Trophoblast cell (in vitro differentiated cells and primary cell): ENCODE measurements around the gene PCYT2.
A peak's percentile ranks its signal among the peaks of the same experiment; 100 is the strongest.

Experiments used
- DNase-seq, 2 donors: peaks; one replicate each; pipeline ENCODE4 v3.0.0-alpha.2; 2016
- H2AFZ ChIP-seq: 2 replicates; pipeline ENCODE4 v1.6.1; 2013; ENCODE audit warnings: low read length, moderate library complexity, mild to moderate bottlenecking; ENCODE audit not compliant: insufficient read depth, poor library complexity
- H2AK5ac ChIP-seq: 2 replicates; pipeline ENCODE4 v1.6.1; 2013; ENCODE audit warnings: mild to moderate bottlenecking, low read length
- H2BK120ac ChIP-seq: 2 replicates; pipeline ENCODE4 v1.6.1; 2013; ENCODE audit warnings: low read length, mild to moderate bottlenecking, moderate library complexity; ENCODE audit not compliant: insufficient read depth, poor library complexity
- H2BK12ac ChIP-seq: 2 replicates; pipeline ENCODE4 v1.6.1; 2013; ENCODE audit warnings: mild to moderate bottlenecking, low read length, moderate library complexity
- H2BK5ac ChIP-seq: 2 replicates; pipeline ENCODE4 v1.6.1; 2013; ENCODE audit warnings: low read length, low read depth, moderate library complexity, mild to moderate bottlenecking; ENCODE audit not compliant: poor library complexity
- H3K14ac ChIP-seq: 2 replicates; pipeline ENCODE4 v1.6.1; 2013; ENCODE audit warnings: mild to moderate bottlenecking, low read length
- H3K18ac ChIP-seq: 2 replicates; pipeline ENCODE4 v1.6.1; 2013; ENCODE audit warnings: mild to moderate bottlenecking, low read length
- H3K23ac ChIP-seq: 2 replicates; pipeline ENCODE4 v1.6.1; 2013; ENCODE audit warnings: low read length
- H3K27ac ChIP-seq: 2 replicates; pipeline ENCODE4 v1.5.1; 2013; ENCODE audit warnings: low read depth, mild to moderate bottlenecking, inconsistent platforms, low read length, moderate library complexity
- H3K27me3 ChIP-seq: 2 replicates; pipeline ENCODE4 v1.6.1; 2013; ENCODE audit warnings: inconsistent platforms, mild to moderate bottlenecking, low read length, moderate library complexity; ENCODE audit not compliant: insufficient read depth
- H3K36me3 ChIP-seq, 2 experiments: 1 replicate in 1 of 2; 2 replicates in 1 of 2; pipeline ENCODE4 v1.6.1; 2013; ENCODE audit warnings: low read length in 2 of 2, mild to moderate bottlenecking in 2 of 2, moderate library complexity in 1 of 2; ENCODE audit not compliant: insufficient read depth in 2 of 2, control insufficient read depth in 1 of 2
- H3K4ac ChIP-seq: 2 replicates; pipeline ENCODE4 v1.6.1; 2013; ENCODE audit warnings: low read depth, mild to moderate bottlenecking, low read length, moderate library complexity
- H3K4me1 ChIP-seq, 2 experiments: 1 replicate in 1 of 2; 2 replicates in 1 of 2; pipeline ENCODE4 v1.6.1; 2013; ENCODE audit warnings: low read length in 2 of 2, mild to moderate bottlenecking in 2 of 2, moderate library complexity in 1 of 2; ENCODE audit not compliant: insufficient read depth in 2 of 2, control insufficient read depth in 1 of 2
- H3K4me2 ChIP-seq: 2 replicates; pipeline ENCODE4 v1.6.1; 2013; ENCODE audit warnings: inconsistent platforms, mild to moderate bottlenecking, low read length, moderate library complexity
- H3K4me3 ChIP-seq: 2 replicates; pipeline ENCODE4 v1.5.1; 2013; ENCODE audit warnings: mild to moderate bottlenecking, low read depth, low read length, inconsistent platforms
- H3K79me1 ChIP-seq: one replicate; pipeline ENCODE4 v1.6.1; 2013; ENCODE audit warnings: low read length
- H3K79me2 ChIP-seq: 2 replicates; pipeline ENCODE4 v1.6.1; 2013; ENCODE audit warnings: low read length, mild to moderate bottlenecking; ENCODE audit not compliant: control insufficient read depth, insufficient read depth, poor library complexity
- H3K9ac ChIP-seq: 2 replicates; pipeline ENCODE4 v1.6.1; 2013; ENCODE audit warnings: mild to moderate bottlenecking, low read length
- H3K9me3 ChIP-seq: 2 replicates; pipeline ENCODE4 v1.6.1; 2013; ENCODE audit warnings: low read depth, mild to moderate bottlenecking, control low read depth, inconsistent platforms, low read length; ENCODE audit not compliant: insufficient read depth
- H4K12ac ChIP-seq: 2 replicates; pipeline ENCODE4 v1.6.1; 2013; ENCODE audit warnings: low read depth, mild to moderate bottlenecking, low read length, moderate library complexity
- H4K8ac ChIP-seq: 2 replicates; pipeline ENCODE4 v1.6.1; 2013; ENCODE audit warnings: low read depth, mild to moderate bottlenecking, low read length, moderate library complexity
- H4K91ac ChIP-seq: one replicate; pipeline ENCODE4 v1.6.1; 2013; ENCODE audit warnings: low read depth, mild to moderate bottlenecking, low read length, moderate library complexity
- WGBS: extraction: QIAGEN DNeasy Blood & Tissue Kit; methylation state at CpG from one replicate; pipeline ENCODE4 v1.1.7; 2013; ENCODE audit warnings: missing lambda C conversion rate; ENCODE audit not compliant: insufficient read length, insufficient coverage; ENCODE audit errors: extremely low coverage; 5-methylcytosine and 5-hydroxymethylcytosine counted together

PCYT2 gene

DNA sequence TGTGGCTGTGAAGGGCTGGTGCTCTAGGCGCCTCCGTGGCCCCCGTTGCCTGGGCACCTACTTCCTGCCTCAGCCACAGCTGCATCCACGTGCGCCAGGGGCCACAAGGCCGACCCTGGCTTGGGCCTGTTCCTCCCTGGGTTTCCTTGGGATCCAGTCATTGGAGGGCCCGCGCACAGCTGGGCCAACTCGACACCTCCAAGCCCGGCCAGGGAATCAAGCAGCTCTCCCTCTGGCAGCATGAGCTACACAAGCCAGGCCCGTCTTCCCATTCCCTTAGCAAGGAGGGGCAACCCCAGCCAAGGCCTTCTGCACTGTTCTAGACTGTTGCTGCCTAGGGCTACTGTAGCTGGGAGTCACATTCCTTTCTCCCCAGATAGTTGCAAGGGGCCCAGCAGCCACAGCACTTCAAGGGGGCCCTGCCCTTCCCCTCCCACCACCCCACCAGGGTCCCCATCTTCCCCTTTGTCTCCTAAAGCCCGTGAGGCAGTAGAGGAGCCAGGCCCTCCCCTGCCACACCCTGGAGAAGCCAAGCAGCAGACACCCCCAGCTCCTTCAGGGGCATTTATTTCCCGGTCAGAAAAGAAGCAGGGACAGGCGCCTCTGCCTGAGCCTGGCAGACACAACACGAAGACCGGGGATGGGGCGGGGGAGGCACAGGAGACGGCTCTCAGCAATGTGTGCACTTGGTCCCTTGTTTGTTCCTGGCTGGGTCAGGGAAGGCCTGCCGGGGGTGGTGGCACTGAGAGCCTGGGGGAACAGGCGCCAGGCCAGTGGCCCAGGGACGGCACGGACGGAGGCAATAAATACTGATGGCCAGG lies 43.8 kb downstream of the PCYT2 start:
- Histone ChIP-seq H2AK5ac (peak overlapping the region; percentile 28), H3K9me3 (peaks cover 3% of the 10 kb centered on the region), H3K4me2 (no peak overlapping the region), H3K23ac (no peak overlapping the region), H3K18ac (peak overlapping the region; percentile 83), H2BK120ac (peak overlapping the region; percentile 23), H2BK5ac (peak overlapping the region; percentile 52), H3K14ac (peak overlapping the region; percentile 26), H4K91ac (peak overlapping the region; percentile 58), H3K36me3 (peaks cover 52 to 54% of the 10 kb centered on the region in 2 experiments), H3K79me2 (peaks cover 23% of the 10 kb centered on the region), H3K79me1 (peaks cover 35% of the 10 kb centered on the region), H2AFZ (no peak overlapping the region), H3K9ac (no peak overlapping the region), H4K8ac (peak overlapping the region; percentile 49), H2BK12ac (no peak overlapping the region), H3K4me1 (peaks cover 31 to 40% of the 10 kb centered on the region in 2 experiments), H4K12ac (peak overlapping the region; percentile 71), H3K4me3 (no peak overlapping the region), H3K4ac (no peak overlapping the region), H3K27me3 (no peaks in the 10 kb centered on the region), H3K27ac (peak overlapping the region; percentile 82)
- no peak for DNase-seq
- no CpG with 5 or more reads among the region's 23 CpGs for WGBS

DNA sequence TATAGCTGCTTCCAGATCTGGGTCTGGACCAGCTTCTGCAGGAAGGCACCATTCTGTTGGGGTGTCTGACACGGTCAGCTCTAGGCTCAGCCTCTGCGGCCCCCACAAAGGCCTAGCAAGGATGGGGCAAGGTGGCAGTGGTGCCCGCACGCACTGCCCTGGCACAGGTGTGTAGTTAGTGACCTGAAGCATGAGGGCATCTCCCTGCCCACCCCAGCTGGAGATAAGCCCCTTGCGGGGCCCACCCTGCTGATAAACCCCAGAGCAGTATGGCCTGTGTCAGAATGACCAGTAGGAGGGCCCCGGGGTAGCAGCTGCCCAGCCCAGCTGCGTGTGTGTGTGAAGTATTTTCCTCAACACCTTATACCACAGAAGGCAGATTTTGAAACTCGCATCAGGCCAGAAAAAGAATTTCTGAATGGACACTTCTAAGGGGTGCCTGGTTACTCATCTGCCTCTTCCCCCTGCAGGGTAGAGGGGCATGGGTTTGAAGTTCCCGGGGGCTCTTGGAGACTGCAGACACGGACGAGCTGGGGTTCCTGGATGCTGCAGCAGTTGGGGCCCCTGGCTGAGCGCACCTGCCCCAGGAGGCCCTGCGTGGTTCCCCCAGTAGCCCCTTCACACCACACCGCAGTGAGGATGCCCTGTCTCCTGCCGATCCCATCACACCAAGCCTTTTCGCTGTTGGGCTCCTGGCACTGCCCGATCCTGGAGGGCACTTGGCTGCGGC lies 44.6 kb downstream of the PCYT2 start:
- peaks cover 3% of the 10 kb centered on the region for H3K9me3 ChIP-seq
- no peak overlapping the region for H2AFZ ChIP-seq
- no peak overlapping the region for H2BK12ac ChIP-seq
- peak overlapping the region; percentile 47 for H3K18ac ChIP-seq
- H3K4me1 ChIP-seq: peaks cover 27 to 35% of the 10 kb centered on the region in 2 experiments
- no peak overlapping the region for H4K91ac ChIP-seq
- WGBS: no CpG with 5 or more reads among the region's 18 CpGs
- H3K9ac ChIP-seq: no peak overlapping the region
- no peak for DNase-seq
- peak overlapping the region; percentile 52 for H2BK5ac ChIP-seq
- no peak overlapping the region for H2BK120ac ChIP-seq
- no peak overlapping the region for H3K23ac ChIP-seq
- no peaks in the 10 kb centered on the region for H3K27me3 ChIP-seq
- H3K79me2 ChIP-seq: peaks cover 18% of the 10 kb centered on the region
- no peak overlapping the region for H3K4me2 ChIP-seq
- peak overlapping the region; percentile 82 for H3K27ac ChIP-seq
- no peak overlapping the region for H3K4ac ChIP-seq
- H4K8ac ChIP-seq: peak overlapping the region; percentile 18
- H3K36me3 ChIP-seq: peaks cover 52 to 54% of the 10 kb centered on the region in 2 experiments
- no peak overlapping the region for H3K4me3 ChIP-seq
- no peak overlapping the region for H2AK5ac ChIP-seq
- H4K12ac ChIP-seq: peak overlapping the region; percentile 65
- peaks cover 30% of the 10 kb centered on the region for H3K79me1 ChIP-seq
- H3K14ac ChIP-seq: peak overlapping the region; percentile 26

DNA sequence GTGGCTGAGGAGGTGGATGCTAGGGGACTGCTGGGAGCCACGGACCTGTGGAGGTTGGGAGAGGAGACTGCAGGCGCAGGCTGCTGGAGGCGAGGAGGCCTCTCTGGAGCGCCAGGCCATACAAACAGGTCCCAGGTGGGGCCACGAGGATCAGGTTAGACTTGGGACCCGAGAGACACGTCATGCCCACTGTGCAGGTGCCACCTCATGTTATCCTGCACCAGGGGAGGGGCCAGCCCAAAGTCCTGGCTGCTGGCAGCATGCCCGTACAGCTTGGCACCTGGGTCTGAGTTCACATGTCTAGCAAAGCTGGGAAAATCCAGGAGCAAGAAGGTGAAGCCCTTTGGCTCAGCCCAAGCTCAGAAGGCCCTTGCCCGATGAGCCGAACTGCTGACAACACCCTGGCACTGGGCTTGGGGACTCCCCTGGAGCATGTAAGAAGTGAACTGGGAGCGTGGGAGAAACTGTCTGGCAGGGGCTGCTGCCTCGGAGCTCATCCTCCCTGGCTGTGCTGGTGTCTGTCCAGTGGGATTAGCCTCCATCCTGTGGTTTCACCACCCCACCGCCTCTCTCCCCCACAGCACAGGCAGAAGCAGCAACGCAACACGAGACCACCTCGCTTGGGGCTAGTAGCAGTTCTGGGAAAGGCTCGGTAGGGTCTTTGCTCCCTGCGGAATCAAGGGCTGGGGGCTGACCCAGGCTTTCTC lies 45.3 kb downstream of the PCYT2 start:
- H3K4me2 ChIP-seq: no peak overlapping the region
- no peak overlapping the region for H3K4ac ChIP-seq
- H3K9ac ChIP-seq: no peak overlapping the region
- H4K91ac ChIP-seq: no peak overlapping the region
- no peak overlapping the region for H2AFZ ChIP-seq
- no peak overlapping the region for H4K12ac ChIP-seq
- no peak overlapping the region for H3K18ac ChIP-seq
- H3K27ac ChIP-seq: no peak overlapping the region
- H2BK120ac ChIP-seq: no peak overlapping the region
- no CpG with 5 or more reads among the region's 18 CpGs for WGBS
- peaks cover 3% of the 10 kb centered on the region for H3K9me3 ChIP-seq
- H2BK12ac ChIP-seq: no peak overlapping the region
- no peak overlapping the region for H2AK5ac ChIP-seq
- H3K4me1 ChIP-seq: peaks cover 27 to 35% of the 10 kb centered on the region in 2 experiments
- DNase-seq: no peak
- H4K8ac ChIP-seq: no peak overlapping the region
- H3K23ac ChIP-seq: no peak overlapping the region
- H3K14ac ChIP-seq: no peak overlapping the region
- no peak overlapping the region for H2BK5ac ChIP-seq
- H3K79me2 ChIP-seq: peaks cover 20% of the 10 kb centered on the region
- no peak overlapping the region for H3K4me3 ChIP-seq
- no peaks in the 10 kb centered on the region for H3K27me3 ChIP-seq
- peaks cover 33% of the 10 kb centered on the region for H3K79me1 ChIP-seq
- peaks cover 52 to 54% of the 10 kb centered on the region in 2 experiments for H3K36me3 ChIP-seq

DNA sequence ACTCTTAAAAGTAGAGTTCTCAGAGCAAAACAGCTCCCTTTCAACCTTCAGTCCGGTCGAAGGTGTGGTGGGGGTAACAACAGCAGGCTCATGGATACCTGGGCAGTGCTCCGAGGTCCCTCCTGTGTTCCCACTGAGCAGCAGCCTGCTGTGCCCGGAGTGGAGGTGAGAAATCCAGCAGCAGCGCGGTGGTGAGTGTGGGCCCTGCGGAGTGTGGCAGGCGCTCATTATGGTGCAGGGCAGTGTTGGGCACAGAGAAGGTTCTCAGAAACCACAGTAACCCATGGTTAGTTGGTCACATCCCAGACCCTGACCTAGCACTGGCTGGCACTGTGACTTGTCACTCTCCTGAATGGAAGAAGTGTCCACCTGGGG lies 45.9 kb downstream of the PCYT2 start:
- WGBS: no CpG with 5 or more reads among the region's 8 CpGs

More for the DNA sequence above, 45.9 kb downstream of the PCYT2 start:
- H4K8ac ChIP-seq: no peak overlapping the region
- no peak overlapping the region for H4K12ac ChIP-seq
- no peak overlapping the region for H2AK5ac ChIP-seq
- no peak overlapping the region for H4K91ac ChIP-seq
- no peak overlapping the region for H3K4me2 ChIP-seq
- H3K23ac ChIP-seq: no peak overlapping the region
- peaks cover 3% of the 10 kb centered on the region for H3K9me3 ChIP-seq
- H3K79me1 ChIP-seq: peaks cover 28% of the 10 kb centered on the region
- no peak overlapping the region for H2BK120ac ChIP-seq
- no peak overlapping the region for H3K9ac ChIP-seq
- no peak overlapping the region for H2BK12ac ChIP-seq
- no peak overlapping the region for H3K27ac ChIP-seq
- H3K36me3 ChIP-seq: peaks cover 52 to 54% of the 10 kb centered on the region in 2 experiments
- H3K4me1 ChIP-seq: peaks cover 27 to 35% of the 10 kb centered on the region in 2 experiments
- peaks cover 15% of the 10 kb centered on the region for H3K79me2 ChIP-seq
- no peak overlapping the region for H2BK5ac ChIP-seq
- H3K14ac ChIP-seq: no peak overlapping the region
- no peak overlapping the region for H2AFZ ChIP-seq
- DNase-seq: no peak
- H3K27me3 ChIP-seq: no peaks in the 10 kb centered on the region
- no peak overlapping the region for H3K4me3 ChIP-seq
- H3K18ac ChIP-seq: no peak overlapping the region
- no peak overlapping the region for H3K4ac ChIP-seq
